Heart right ventricle (tissue), 16 donors: ENCODE measurements around the gene RALB. TPM values are rescaled to one million over a fixed set of nuclear protein-coding genes. Genes with fewer than 3 reads are reported as not detected.

Experiments used
- ATAC-seq, 8 donors: fragments of 200-7000 bp; cut with Tn5 transposase; one replicate each; pipeline ENCODE4 v1.9.1; 2020; ENCODE audit warnings: mild to moderate bottlenecking in 8 of 8, moderate library complexity in 8 of 8, moderate number of reproducible peaks in 1 of 8
- DNase-seq, 2 donors: peaks; one replicate each; pipeline ENCODE4 v3.0.0-alpha.2; 2020
- H3K27ac ChIP-seq, 10 donors: fragments of 200-600 bp; sonication (generic) in 2 of 10; one replicate each; pipeline versions ENCODE4 v1.5.0 to v1.8.0; 2020 to 2022; ENCODE audit warnings: mild to moderate bottlenecking in 3 of 10
- H3K27me3 ChIP-seq, 7 donors: fragments of 200-600 bp; one replicate each; pipeline ENCODE4 v1.8.0; 2021 to 2022; ENCODE audit warnings: mild to moderate bottlenecking in 2 of 7
- H3K36me3 ChIP-seq, 9 donors: fragments of 200-600 bp; sonication (generic) in 1 of 9; one replicate each; pipeline versions ENCODE4 v1.5.0 to v1.8.0; 2020 to 2022; ENCODE audit warnings: mild to moderate bottlenecking in 2 of 9
- H3K4me1 ChIP-seq, 9 donors: fragments of 200-600 bp; sonication (generic) in 1 of 9; one replicate each; pipeline versions ENCODE4 v1.5.0 to v1.8.0; 2020 to 2022; ENCODE audit warnings: mild to moderate bottlenecking in 4 of 9
- H3K4me3 ChIP-seq, 10 donors: fragments of 200-600 bp; sonication (generic) in 2 of 10; one replicate each; pipeline versions ENCODE4 v1.5.0 to v1.8.0; 2020 to 2022; ENCODE audit warnings: mild to moderate bottlenecking in 7 of 10, moderate library complexity in 2 of 10
- H3K9me3 ChIP-seq, 11 donors: fragments of 200-600 bp in 10 of 11; sonication (generic) in 2 of 11; one replicate each; pipeline versions ENCODE4 v1.5.0 to v1.8.0; 2013 to 2022; ENCODE audit warnings: mild to moderate bottlenecking in 2 of 11, control low read depth in 1 of 11, moderate library complexity in 1 of 11
- WGBS, 2 donors: extraction: QIAGEN DNeasy Blood & Tissue Kit; methylation state at CpG; one replicate each; pipeline ENCODE4 v1.1.7; 2013; ENCODE audit warnings: inconsistent platforms in 1 of 2; 5-methylcytosine and 5-hydroxymethylcytosine counted together
- intact Hi-C, 10 donors: fragments of 100-400 bp; cut with DNase I; formaldehyde crosslinking; loops; one replicate each; pipeline versions ENCODE4 v1.11.1 to v1.14.2; 2022
- polyA plus RNA-seq, 2 donors: library from polyadenylated mRNA; stranded (reverse); fragments of 200-250 nt; gene quantifications; one replicate each; pipeline ENCODE4 v1.2.3, GENCODE V29; 2013
- total RNA-seq, 10 donors: library from RNA; stranded (reverse); fragmentation: NEBNext Ultra II Directional in 3 of 10; extraction: Animal tissue kit (Norgen Biotek cat#: 25700) in 3 of 10; gene quantifications; one replicate each; pipeline versions ENCODE4 v1.2.1 to v1.2.4, GENCODE V29; 2021 to 2023
- TF ChIP-seq, protein P1 (sequence below), 9 donors: fragments of 200-600 bp; sonication (generic) in 2 of 9; IDR thresholded peaks; one replicate each; pipeline versions ENCODE4 v1.5.0 to v1.8.0; 2021 to 2022; ENCODE audit warnings: antibody characterized with exemption in 9 of 9, mild to moderate bottlenecking in 5 of 9, moderate library complexity in 1 of 9
- donor health status: Arrhythmogenic right ventricular cardiomyopathy.
- donor health status: ischemic (EF 13 %, LVEDD 7.1; RV severe dilation, severe dysfunction).
- donor health status: healthy with polysubstance abuse.
- donor health status: DM: no; HTN: yes; CAD: no.
- donor health status: DM: no; HTN: no; CAD: no.
- donor health status: ischemic (EF 25% LVEDD 6.9; RV normal size, moderate dysfunction).
- donor health status: ischemic (EF 25% LVEDD 5.7; RV mildly dilated, moderate dysfunction).
- donor health status: healthy.
- donor health status: DM: yes; HTN: yes; CAD: no.
- donor health status: Ischemic cardiomyopathy.
- donor health status: ischemic (EF 35%, LVEDD 5.7; RV mildly dilated, moderate dysfunction).
- donor health status: nonischemic (EF 11% LVEDD 7.7; RV severe dilation, severe dysfunction).
- donor health status: DM: yes; HTN: yes; CAD: no.
- donor health status: PGD.
- donor health status: ischemic (EF 29% LVEDD 5.4; RV normal size, mild dysfunction).
- donor health status: nonischemic (EF 23%, LVEDD 6.1; RV moderate dilation, normal function).

Gene RALB
- total and polyA plus RNA-seq, 12 donors = 21.9 to 68.1 (median 45.0) TPM

GRCh38 chr2:120218181-120218580, 34.5 kb upstream of the RALB start:
- peaks cover 0 to 20% (median 0%) of the 10 kb centered on the region in 11 donors for H3K9me3 ChIP-seq
- ATAC-seq (no peak), DNase-seq (no peak)
- TF ChIP-seq, protein P1, sequence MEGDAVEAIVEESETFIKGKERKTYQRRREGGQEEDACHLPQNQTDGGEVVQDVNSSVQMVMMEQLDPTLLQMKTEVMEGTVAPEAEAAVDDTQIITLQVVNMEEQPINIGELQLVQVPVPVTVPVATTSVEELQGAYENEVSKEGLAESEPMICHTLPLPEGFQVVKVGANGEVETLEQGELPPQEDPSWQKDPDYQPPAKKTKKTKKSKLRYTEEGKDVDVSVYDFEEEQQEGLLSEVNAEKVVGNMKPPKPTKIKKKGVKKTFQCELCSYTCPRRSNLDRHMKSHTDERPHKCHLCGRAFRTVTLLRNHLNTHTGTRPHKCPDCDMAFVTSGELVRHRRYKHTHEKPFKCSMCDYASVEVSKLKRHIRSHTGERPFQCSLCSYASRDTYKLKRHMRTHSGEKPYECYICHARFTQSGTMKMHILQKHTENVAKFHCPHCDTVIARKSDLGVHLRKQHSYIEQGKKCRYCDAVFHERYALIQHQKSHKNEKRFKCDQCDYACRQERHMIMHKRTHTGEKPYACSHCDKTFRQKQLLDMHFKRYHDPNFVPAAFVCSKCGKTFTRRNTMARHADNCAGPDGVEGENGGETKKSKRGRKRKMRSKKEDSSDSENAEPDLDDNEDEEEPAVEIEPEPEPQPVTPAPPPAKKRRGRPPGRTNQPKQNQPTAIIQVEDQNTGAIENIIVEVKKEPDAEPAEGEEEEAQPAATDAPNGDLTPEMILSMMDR (IDR thresholded peaks at IDR 0.05) = no peak
- intact Hi-C loops = no loop called here
- peaks cover 0 to 27% (median 0%) of the 10 kb centered on the region in 9 donors for H3K36me3 ChIP-seq
- H3K27ac ChIP-seq = no peak overlapping the region
- no peaks in the 10 kb centered on the region for H3K27me3 ChIP-seq
- H3K4me3 ChIP-seq = no peak overlapping the region
- WGBS, 2 donors = 96% methylated on average over 5 of the region's 5 CpGs
- H3K4me1 ChIP-seq = peaks cover 5 to 32% (median 20%) of the 10 kb centered on the region in 9 donors

- intact Hi-C loops = no loop called here
- Histone ChIP-seq H3K4me1 (peaks cover 5 to 40% (median 27%) of the 10 kb centered on the region in 9 donors), H3K36me3 (peaks cover 0 to 27% (median 0%) of the 10 kb centered on the region in 9 donors), H3K27me3 (no peaks in the 10 kb centered on the region), H3K9me3 (peaks cover 0 to 20% (median 0%) of the 10 kb centered on the region in 11 donors), H3K27ac (no peak overlapping the region), H3K4me3 (no peak overlapping the region)
- WGBS, 2 donors = 96 to 98% methylated on average over 5 of the region's 5 CpGs
- TF ChIP-seq, protein P1 (IDR thresholded peaks at IDR 0.05) = no peak
- DNase-seq = no peak
- no peak for ATAC-seq
Observed at GRCh38 chr2:120219291-120219690, 33.4 kb upstream of the RALB start.

GRCh38 chr2:120219766-120220165, 32.9 kb upstream of the RALB start:
- peaks cover 5 to 43% (median 32%) of the 10 kb centered on the region in 9 donors for H3K4me1 ChIP-seq
- TF ChIP-seq, protein P1 (IDR thresholded peaks at IDR 0.05) = no peak
- H3K27ac ChIP-seq = no peak overlapping the region
- peaks cover 0 to 27% (median 0%) of the 10 kb centered on the region in 9 donors for H3K36me3 ChIP-seq
- WGBS, 2 donors = 87% methylated on average over 5 of the region's 5 CpGs
- DNase-seq = no peak
- peaks cover 0 to 20% (median 0%) of the 10 kb centered on the region in 11 donors for H3K9me3 ChIP-seq
- H3K27me3 ChIP-seq = no peaks in the 10 kb centered on the region
- no peak for ATAC-seq
- intact Hi-C loops = loop anchor here in 3 of 10 donors (5.0 to 10.0 kb wide), 2 partner anchors 93 to 95 kb away; no protein-coding TSS in a partner anchor
- no peak overlapping the region for H3K4me3 ChIP-seq

GRCh38 chr2:120220756-120221155, 31.9 kb upstream of the RALB start:
- TF ChIP-seq, protein P1 (IDR thresholded peaks at IDR 0.05) = no peak
- DNase-seq (no peak), ATAC-seq (no peak)
- 73 to 86% methylated on average over 2 of the region's 2 CpGs for WGBS, 2 donors
- H3K27ac ChIP-seq = no peak overlapping the region
- H3K9me3 ChIP-seq = peaks cover 0 to 18% (median 0%) of the 10 kb centered on the region in 11 donors
- H3K4me3 ChIP-seq = no peak overlapping the region
- peaks cover 0 to 27% (median 0%) of the 10 kb centered on the region in 9 donors for H3K36me3 ChIP-seq
- intact Hi-C loops = loop anchor here in 3 of 10 donors (5.0 to 10.0 kb wide), 2 partner anchors 92 to 94 kb away; no protein-coding TSS in a partner anchor
- no peaks in the 10 kb centered on the region for H3K27me3 ChIP-seq
- H3K4me1 ChIP-seq = peaks cover 5 to 43% (median 34%) of the 10 kb centered on the region in 9 donors
